Measurements from ENCODE around the gene IQCH. TPM values are rescaled to one million over a fixed set of nuclear protein-coding genes. Genes with fewer than 3 reads are reported as not detected.

IQCH gene
- total and polyA plus RNA-seq, 9 of the 15 experiments (the other 6 are each of a cell fraction or from before 2014, with no cell fraction given), result 1.8 to 3.9 (median 2.7) TPM

DNA sequence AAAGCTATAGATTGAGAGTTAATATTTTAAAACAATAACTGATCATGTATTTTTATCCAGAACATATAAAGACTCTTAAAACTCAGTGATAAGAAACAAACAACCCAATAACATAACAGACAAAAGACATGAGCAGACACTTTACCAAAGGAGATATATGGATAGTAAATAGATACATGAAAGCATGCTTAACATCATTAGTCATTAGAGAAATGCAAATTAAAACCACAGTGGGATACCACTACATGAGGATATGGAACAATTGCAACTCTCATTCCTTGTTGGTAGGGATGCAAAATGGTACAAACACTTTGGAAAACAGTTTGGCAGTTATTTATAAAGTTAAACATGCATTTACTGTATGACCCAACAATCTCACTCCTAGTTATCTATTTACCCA is 95.0 kb downstream of the IQCH start (continued):
- no peak for TF ChIP-seq E2F4 (CRISPR knock-in tag; IDR thresholded peaks at IDR 0.05; ENCODE audit: low read depth)
- TF ChIP-seq, protein P1, sequence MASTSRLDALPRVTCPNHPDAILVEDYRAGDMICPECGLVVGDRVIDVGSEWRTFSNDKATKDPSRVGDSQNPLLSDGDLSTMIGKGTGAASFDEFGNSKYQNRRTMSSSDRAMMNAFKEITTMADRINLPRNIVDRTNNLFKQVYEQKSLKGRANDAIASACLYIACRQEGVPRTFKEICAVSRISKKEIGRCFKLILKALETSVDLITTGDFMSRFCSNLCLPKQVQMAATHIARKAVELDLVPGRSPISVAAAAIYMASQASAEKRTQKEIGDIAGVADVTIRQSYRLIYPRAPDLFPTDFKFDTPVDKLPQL (IDR thresholded peaks at IDR 0.05; ENCODE audit: extremely low read depth, insufficient read length), result no peak
- no peak for TF ChIP-seq RERE (CRISPR knock-in tag; IDR thresholded peaks at IDR 0.05; ENCODE audit: borderline replicate concordance)
- no peak for TF ChIP-seq TAF7 (tag; IDR thresholded peaks at IDR 0.05)
- no peak for TF ChIP-seq GTF2F1 (IDR thresholded peaks at IDR 0.05; ENCODE audit: low read depth, low read length)
- no peak for TF ChIP-seq SMARCC2 (IDR thresholded peaks at IDR 0.05; ENCODE audit: low read depth)
- TF ChIP-seq SP2 (IDR thresholded peaks at IDR 0.05; ENCODE audit: extremely low read depth, low read depth, low read length, poor library complexity, severe bottlenecking), result no peak
- TF ChIP-seq KLF16 (IDR thresholded peaks at IDR 0.05), result no peak
- TF ChIP-seq DMBX1 (CRISPR knock-in tag; IDR thresholded peaks at IDR 0.05; ENCODE audit: borderline replicate concordance), result no peak
- TF ChIP-seq, protein P2, sequence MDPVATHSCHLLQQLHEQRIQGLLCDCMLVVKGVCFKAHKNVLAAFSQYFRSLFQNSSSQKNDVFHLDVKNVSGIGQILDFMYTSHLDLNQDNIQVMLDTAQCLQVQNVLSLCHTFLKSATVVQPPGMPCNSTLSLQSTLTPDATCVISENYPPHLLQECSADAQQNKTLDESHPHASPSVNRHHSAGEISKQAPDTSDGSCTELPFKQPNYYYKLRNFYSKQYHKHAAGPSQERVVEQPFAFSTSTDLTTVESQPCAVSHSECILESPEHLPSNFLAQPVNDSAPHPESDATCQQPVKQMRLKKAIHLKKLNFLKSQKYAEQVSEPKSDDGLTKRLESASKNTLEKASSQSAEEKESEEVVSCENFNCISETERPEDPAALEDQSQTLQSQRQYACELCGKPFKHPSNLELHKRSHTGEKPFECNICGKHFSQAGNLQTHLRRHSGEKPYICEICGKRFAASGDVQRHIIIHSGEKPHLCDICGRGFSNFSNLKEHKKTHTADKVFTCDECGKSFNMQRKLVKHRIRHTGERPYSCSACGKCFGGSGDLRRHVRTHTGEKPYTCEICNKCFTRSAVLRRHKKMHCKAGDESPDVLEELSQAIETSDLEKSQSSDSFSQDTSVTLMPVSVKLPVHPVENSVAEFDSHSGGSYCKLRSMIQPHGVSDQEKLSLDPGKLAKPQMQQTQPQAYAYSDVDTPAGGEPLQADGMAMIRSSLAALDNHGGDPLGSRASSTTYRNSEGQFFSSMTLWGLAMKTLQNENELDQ (CRISPR knock-in tag; IDR thresholded peaks at IDR 0.05; ENCODE audit: borderline replicate concordance), result no peak
- TF ChIP-seq ZNF695 (CRISPR knock-in tag; IDR thresholded peaks at IDR 0.05), result no peak
- TF ChIP-seq, protein P3, sequence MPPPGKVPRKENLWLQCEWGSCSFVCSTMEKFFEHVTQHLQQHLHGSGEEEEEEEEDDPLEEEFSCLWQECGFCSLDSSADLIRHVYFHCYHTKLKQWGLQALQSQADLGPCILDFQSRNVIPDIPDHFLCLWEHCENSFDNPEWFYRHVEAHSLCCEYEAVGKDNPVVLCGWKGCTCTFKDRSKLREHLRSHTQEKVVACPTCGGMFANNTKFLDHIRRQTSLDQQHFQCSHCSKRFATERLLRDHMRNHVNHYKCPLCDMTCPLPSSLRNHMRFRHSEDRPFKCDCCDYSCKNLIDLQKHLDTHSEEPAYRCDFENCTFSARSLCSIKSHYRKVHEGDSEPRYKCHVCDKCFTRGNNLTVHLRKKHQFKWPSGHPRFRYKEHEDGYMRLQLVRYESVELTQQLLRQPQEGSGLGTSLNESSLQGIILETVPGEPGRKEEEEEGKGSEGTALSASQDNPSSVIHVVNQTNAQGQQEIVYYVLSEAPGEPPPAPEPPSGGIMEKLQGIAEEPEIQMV (tag; conservative IDR thresholded peaks at IDR 0.05; ENCODE audit: low read depth), result no peak

Data from K562 (cell line).